Measurements from ENCODE around the gene C22orf23. TPM values are rescaled to one million over a fixed set of nuclear protein-coding genes. Genes with fewer than 3 reads are reported as not detected.
A peak's percentile ranks its signal among the peaks of the same experiment; 100 is the strongest.

Gene C22orf23
- total and polyA plus RNA-seq, 9 of the 15 experiments (the other 6 are each of a cell fraction or from before 2014, with no cell fraction given), result 0.25 to 1.0 (median 0.53) TPM

DNA sequence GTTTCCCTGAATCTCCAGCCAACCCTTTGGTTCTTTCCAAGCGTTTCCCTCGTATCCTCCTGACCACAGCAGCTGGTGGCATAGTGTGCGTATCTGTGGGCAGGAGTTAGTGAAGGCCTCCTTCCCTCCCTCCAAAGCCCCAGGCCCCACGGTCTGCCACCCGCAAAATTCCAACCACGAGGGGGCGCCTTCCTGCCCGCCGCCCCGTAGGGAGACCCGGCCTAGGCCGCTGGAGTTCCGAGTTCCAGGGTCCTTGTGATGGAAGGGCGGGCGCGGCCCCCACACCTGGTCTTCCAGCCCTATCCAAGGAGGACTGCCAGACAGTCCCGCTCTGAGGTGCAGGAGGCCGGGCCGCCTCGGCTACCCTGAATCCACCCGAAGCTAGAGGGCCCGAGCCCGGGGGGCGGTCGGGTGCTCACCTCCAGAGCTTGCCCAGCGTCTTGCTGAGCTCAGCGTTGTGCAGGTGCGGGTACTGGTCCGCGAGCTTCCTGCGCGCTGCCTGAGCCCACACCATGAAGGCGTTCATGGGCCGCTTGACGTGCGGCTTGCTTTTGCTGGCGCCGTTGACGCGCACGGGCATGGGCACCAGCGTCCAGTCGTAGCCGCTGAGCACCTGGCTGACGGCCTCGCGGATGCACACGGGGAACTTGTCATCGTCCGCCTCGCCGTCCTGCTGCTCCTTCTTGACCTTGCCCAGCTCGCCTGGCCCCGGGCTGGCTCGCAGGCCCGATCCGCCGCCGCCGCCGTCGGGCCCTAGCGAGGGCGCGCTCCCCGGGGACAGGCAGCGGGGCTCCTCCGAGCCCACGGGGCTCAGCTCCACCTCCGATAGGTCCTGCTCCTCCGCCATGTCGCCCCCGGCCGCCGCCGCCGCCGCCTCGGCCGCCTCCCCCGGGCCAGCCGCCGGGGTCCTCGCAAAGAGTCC is 29.8 kb upstream of the C22orf23 start (continued):
- TF ChIP-seq, protein P1, sequence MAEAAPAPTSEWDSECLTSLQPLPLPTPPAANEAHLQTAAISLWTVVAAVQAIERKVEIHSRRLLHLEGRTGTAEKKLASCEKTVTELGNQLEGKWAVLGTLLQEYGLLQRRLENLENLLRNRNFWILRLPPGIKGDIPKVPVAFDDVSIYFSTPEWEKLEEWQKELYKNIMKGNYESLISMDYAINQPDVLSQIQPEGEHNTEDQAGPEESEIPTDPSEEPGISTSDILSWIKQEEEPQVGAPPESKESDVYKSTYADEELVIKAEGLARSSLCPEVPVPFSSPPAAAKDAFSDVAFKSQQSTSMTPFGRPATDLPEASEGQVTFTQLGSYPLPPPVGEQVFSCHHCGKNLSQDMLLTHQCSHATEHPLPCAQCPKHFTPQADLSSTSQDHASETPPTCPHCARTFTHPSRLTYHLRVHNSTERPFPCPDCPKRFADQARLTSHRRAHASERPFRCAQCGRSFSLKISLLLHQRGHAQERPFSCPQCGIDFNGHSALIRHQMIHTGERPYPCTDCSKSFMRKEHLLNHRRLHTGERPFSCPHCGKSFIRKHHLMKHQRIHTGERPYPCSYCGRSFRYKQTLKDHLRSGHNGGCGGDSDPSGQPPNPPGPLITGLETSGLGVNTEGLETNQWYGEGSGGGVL (CRISPR knock-in tag; IDR thresholded peaks at IDR 0.05), result no peak
- TF ChIP-seq, protein P2, sequence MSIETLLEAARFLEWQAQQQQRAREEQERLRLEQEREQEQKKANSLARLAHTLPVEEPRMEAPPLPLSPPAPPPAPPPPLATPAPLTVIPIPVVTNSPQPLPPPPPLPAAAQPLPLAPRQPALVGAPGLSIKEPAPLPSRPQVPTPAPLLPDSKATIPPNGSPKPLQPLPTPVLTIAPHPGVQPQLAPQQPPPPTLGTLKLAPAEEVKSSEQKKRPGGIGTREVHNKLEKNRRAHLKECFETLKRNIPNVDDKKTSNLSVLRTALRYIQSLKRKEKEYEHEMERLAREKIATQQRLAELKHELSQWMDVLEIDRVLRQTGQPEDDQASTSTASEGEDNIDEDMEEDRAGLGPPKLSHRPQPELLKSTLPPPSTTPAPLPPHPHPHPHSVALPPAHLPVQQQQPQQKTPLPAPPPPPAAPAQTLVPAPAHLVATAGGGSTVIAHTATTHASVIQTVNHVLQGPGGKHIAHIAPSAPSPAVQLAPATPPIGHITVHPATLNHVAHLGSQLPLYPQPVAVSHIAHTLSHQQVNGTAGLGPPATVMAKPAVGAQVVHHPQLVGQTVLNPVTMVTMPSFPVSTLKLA (conservative IDR thresholded peaks at IDR 0.05), result no peak
- TF ChIP-seq, protein P3, sequence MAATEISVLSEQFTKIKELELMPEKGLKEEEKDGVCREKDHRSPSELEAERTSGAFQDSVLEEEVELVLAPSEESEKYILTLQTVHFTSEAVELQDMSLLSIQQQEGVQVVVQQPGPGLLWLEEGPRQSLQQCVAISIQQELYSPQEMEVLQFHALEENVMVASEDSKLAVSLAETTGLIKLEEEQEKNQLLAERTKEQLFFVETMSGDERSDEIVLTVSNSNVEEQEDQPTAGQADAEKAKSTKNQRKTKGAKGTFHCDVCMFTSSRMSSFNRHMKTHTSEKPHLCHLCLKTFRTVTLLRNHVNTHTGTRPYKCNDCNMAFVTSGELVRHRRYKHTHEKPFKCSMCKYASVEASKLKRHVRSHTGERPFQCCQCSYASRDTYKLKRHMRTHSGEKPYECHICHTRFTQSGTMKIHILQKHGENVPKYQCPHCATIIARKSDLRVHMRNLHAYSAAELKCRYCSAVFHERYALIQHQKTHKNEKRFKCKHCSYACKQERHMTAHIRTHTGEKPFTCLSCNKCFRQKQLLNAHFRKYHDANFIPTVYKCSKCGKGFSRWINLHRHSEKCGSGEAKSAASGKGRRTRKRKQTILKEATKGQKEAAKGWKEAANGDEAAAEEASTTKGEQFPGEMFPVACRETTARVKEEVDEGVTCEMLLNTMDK (IDR thresholded peaks at IDR 0.05; ENCODE audit: borderline replicate concordance, insufficient read depth, low read depth, low read length, poor library complexity, severe bottlenecking), result peak; percentile 73
- TF ChIP-seq TEAD4 (IDR thresholded peaks at IDR 0.05; ENCODE audit: low read length) (peak; percentile 53; the same call in 1 of the 2 replicates), TEAD4 (CRISPR knock-in tag; IDR thresholded peaks at IDR 0.05; ENCODE audit: borderline replicate concordance) (no peak), SMC3 (conservative IDR thresholded peaks at IDR 0.05; ENCODE audit: insufficient read depth, low read depth, low read length) (0 out of 2 replicates have a peak, but pooled peaks have one; percentile 5)

Data from K562 (cell line).